B cell (primary cell): Measurements from ENCODE around the gene FXYD4.

ENCODE experiments used
- CTCF ChIP-seq: fragments of 200-600 bp; IDR thresholded peaks from one replicate; pipeline ENCODE4 v1.8.0; 2022; ENCODE audit warnings: antibody characterized with exemption, mild to moderate bottlenecking
- EZH2 ChIP-seq: IDR thresholded peaks from 2 replicates; pipeline ENCODE4 v1.6.1; 2012; ENCODE audit warnings: borderline replicate concordance, low read depth, mild to moderate bottlenecking, moderate library complexity, low read length; ENCODE audit not compliant: insufficient read depth, poor library complexity, severe bottlenecking

- TF ChIP-seq CTCF: no peak
- TF ChIP-seq EZH2: no peak
Observed at GRCh38 chr10:43370671-43371215, 693 bp upstream of the FXYD4 start.
